PC-9 (cell line): ENCODE measurements around the gene ELP6.

ENCODE experiments used
- EZH2 ChIP-seq: fragments of 200-600 bp; sonication (generic); IDR thresholded peaks from 2 replicates; pipeline ENCODE4 v1.8.0; 2017; ENCODE audit warnings: antibody characterized with exemption, low read depth
- TF ChIP-seq, protein P1 (sequence below): fragments of 200-600 bp; sonication (generic); conservative IDR thresholded peaks from 2 replicates; pipeline ENCODE4 v1.6.1; 2017; ENCODE audit warnings: mixed run types, antibody characterized with exemption, mild to moderate bottlenecking, moderate library complexity

DNA sequence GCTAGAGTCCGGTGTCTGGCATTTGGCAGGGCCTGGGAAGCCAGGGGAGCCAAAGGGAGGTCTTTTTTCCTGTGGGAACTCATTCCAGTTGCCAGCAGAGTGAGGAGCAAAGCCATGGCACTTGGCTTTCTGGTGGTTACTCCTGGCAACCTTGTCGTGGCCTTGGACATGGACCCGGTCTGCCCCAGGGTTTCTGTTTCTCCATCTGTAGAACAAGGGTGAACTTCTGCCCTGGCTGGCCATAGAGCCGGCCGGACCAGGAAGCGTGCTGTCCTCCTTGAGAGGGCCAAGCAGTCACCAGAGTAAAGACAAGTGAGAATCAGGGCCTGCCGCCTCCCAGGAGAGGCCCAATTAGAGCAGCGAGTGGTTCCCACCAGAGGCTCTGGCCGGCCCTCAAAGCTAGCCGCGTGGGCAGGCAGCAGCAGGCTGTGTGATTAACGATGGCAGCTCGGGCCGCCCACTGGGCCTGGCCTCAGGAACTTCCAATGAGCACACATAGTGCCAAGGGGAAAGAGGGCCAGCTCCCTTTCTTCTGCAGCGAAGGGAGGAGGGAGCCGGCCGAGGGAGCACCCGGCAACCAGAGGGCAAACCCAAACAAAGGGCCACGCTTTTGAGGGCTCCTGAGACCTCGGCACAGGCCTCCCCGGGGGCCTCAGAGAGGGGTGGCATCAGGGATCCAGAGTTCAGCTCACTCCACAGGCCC, 29.1 kb upstream of the ELP6 start:
- TF ChIP-seq, protein P1, sequence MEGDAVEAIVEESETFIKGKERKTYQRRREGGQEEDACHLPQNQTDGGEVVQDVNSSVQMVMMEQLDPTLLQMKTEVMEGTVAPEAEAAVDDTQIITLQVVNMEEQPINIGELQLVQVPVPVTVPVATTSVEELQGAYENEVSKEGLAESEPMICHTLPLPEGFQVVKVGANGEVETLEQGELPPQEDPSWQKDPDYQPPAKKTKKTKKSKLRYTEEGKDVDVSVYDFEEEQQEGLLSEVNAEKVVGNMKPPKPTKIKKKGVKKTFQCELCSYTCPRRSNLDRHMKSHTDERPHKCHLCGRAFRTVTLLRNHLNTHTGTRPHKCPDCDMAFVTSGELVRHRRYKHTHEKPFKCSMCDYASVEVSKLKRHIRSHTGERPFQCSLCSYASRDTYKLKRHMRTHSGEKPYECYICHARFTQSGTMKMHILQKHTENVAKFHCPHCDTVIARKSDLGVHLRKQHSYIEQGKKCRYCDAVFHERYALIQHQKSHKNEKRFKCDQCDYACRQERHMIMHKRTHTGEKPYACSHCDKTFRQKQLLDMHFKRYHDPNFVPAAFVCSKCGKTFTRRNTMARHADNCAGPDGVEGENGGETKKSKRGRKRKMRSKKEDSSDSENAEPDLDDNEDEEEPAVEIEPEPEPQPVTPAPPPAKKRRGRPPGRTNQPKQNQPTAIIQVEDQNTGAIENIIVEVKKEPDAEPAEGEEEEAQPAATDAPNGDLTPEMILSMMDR, result no peak
- no peak for TF ChIP-seq EZH2
